Kidney epithelial cell (primary cell): ENCODE results near the gene OTUB1. TPM values are rescaled to one million over a fixed set of nuclear protein-coding genes. Genes with fewer than 3 reads are reported as not detected.
"Not testable (repeated sequence)": the region's sequence is repeated elsewhere in the genome, so short reads cannot be mapped to it uniquely, and the experiment has no call there.

ENCODE experiments used
- DNase-seq: peaks from one replicate; pipeline ENCODE4 v3.0.0-alpha.2; 2010; ENCODE audit warnings: low read depth
- H3K27me3 ChIP-seq: 2 replicates; pipeline ENCODE4 v1.6.0; 2011; ENCODE audit warnings: low read length; ENCODE audit not compliant: control insufficient read depth, insufficient read depth
- H3K36me3 ChIP-seq: 2 replicates; pipeline ENCODE4 v1.5.1; 2011; ENCODE audit warnings: low read length; ENCODE audit not compliant: control insufficient read depth, insufficient read depth
- H3K4me3 ChIP-seq: 2 replicates; pipeline ENCODE4 v1.5.1; 2011; ENCODE audit warnings: low read depth, mild to moderate bottlenecking, control low read depth, low read length
- CTCF ChIP-seq: IDR thresholded peaks from 2 replicates; pipeline ENCODE4 v1.5.1; 2011; ENCODE audit warnings: mild to moderate bottlenecking, moderate library complexity, low read length, control low read depth, inconsistent platforms; ENCODE audit not compliant: insufficient read depth, poor library complexity, severe bottlenecking
- total RNA-seq: library from RNA; depleted of rRNA; stranded (reverse); fragments of >200 nt; gene quantifications from 2 replicates; pipeline ENCODE4 v1.2.3, GENCODE V29; 2015

OTUB1 gene
- total RNA-seq, 1 donor from 2014 or later = 100.0 TPM

DNA sequence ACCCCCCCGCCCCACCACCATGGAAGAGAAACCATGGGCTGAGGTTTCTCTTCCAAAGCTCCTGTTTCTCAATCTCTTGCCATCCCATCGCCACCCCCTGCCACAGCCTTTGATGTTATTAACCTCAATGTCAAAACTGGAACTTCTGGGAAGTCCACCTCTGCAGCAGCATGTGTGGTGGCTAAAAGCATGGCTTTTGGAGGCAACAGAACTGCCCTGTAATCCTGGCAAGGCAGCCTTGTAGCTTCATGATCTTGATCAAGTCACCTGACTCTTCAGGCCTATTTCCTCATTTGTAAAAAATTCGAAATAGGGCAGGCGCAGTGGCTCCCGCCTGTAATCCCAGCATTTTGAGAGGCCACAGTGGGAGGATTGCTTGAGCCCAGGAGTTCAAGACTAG, 15.3 kb upstream of the OTUB1 start:
- Histone ChIP-seq H3K4me3 (no peak overlapping the region), H3K36me3 (no peaks in the 10 kb centered on the region), H3K27me3 (no peaks in the 10 kb centered on the region)
- TF ChIP-seq CTCF = no peak
- DNase-seq = no peak

DNA sequence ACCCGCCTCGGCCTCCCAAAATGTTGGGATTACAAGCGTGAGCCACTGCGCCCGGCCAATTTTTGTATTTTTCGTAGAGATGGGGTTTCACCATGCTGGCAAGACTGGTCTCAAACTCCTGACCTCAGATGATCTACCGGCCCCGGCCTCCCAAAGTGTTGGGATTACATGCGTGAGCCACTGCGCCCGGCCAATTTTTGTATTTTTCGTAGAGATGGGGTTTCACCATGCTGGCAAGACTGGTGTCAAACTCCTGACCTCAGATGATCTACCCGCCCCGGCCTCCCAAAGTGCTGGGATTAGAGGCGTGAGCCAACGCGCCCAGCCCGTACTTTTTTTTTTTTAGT, 12.4 kb upstream of the OTUB1 start:
- DNase-seq, H3K36me3 ChIP-seq, H3K27me3 ChIP-seq: not testable (repeated sequence)
- peak overlapping the region; percentile 7 for H3K4me3 ChIP-seq

DNA sequence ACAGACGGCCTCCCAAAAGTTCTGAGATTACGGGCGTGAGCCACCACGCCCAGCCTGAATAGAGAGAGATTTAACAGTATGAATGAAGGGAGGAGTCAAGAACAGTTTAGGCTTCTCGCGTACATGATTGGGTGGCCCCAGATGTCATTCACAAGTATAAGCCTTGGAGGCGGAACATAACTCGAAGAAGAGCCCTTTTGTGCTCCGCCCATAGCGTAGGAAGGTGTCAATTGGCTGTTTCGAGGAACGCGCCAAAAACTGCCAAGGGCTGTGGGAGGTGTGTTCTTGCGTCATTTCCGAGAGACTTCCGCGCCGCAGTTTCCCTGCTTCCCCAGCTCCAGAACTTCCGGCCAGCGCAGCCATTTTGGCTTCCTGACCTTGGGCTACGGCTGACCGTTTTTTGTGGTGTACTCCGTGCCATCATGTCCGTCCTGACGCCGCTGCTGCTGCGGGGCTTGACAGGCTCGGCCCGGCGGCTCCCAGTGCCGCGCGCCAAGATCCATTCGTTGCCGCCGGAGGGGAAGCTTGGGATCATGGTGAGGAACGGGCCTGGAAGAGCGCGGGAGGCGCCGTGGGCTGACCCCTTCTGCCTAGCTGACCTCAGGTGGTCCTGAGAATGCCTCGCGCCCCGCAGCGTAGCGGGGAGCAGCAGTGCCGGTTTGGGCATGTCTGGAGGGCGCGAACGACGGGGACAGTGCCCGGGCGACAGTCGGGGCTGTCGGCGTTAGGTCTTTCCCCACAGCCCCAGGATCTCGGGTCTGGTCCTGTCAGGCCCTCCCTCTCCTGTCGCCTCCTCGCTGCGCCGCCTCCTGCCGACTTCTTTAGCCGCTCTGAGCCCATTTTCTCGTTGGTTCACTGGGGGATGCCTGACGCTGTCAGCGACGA, 11.7 kb upstream of the OTUB1 start, which contains the start of gene COX8A:
Gene COX8A (plus strand): TSS at position 362 of the 885 bp plus-strand sequence. CDS start 61 bp downstream, at position 423.
- TF ChIP-seq CTCF = peak; percentile 5
- Histone ChIP-seq H3K4me3 (peak within 1 kb of the TSS; percentile 80), H3K36me3 (no peaks in the 10 kb centered on the region), H3K27me3 (no peaks in the 10 kb centered on the region)
- peak; percentile 99 for DNase-seq

DNA sequence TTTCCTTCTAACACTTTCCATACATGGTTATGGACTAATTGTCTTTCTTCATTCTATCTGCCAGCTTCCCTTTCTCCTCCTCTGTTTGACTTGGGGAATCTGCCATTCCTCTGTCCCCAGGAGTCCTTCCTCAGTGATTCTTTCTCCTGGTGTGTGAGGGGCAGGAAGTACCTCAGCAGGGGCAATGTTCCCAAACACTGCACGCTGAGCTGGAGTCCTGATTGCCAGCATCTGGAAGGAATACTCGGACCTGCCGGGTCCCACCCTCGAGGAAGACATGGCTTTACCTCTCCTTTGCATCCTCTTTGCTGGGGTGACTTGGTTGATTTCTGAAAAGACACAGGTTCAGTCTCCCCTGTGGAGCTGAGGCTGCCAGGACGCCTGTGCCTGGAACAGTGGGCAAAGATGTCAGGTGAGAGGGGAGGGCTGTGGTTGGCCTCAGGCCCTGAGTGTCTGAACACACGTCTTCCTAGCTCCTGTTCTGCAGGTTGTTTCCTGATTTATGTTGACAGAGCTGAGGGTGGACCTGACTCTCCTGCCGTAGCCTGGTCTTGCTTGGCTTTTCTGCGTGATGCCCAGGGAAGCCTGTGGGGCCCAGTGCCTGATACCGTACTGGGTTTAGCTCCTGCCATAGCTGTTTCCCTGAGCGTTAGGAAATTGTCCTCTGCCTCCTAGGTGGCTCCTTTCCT, 7.5 kb upstream of the OTUB1 start:
- H3K4me3 ChIP-seq = no peak overlapping the region
- H3K36me3 ChIP-seq = no peaks in the 10 kb centered on the region
- no peak for DNase-seq
- no peak for TF ChIP-seq CTCF
- H3K27me3 ChIP-seq = no peaks in the 10 kb centered on the region

GRCh38 chr11:63979426-63979825, 6.8 kb upstream of the OTUB1 start:
- Histone ChIP-seq H3K4me3 (no peak overlapping the region), H3K36me3 (no peaks in the 10 kb centered on the region), H3K27me3 (no peaks in the 10 kb centered on the region)
- TF ChIP-seq CTCF = no peak
- no peak for DNase-seq

DNA sequence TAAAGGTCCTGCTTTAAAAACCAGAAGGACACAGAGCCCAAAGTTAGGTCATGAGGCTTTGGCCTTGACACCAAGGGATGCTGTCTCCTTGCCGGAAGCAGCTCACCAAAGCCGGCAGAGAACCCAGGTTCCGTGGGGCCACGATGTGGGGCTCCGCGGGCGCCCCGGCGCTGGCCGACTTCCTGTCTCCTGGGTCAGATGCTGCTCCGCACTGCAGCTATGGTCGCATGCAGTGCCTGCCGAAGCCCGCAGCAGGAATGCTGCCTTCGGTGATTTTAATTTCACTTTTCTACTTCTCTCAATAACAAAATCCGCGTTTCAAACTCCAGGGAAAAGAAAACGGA, 454 bp upstream of the OTUB1 start:
- no peak for DNase-seq
- no peak for TF ChIP-seq CTCF

More for the DNA sequence above, 454 bp upstream of the OTUB1 start:
- Histone ChIP-seq H3K4me3 (peak overlapping the region; percentile 87), H3K36me3 (peaks cover 6% of the 10 kb centered on the region), H3K27me3 (no peaks in the 10 kb centered on the region)
